NCI-H748 (cell line): ENCODE measurements around the gene CDCP1.
"Not testable (repeated sequence)": the region's sequence is repeated elsewhere in the genome, so short reads cannot be mapped to it uniquely, and the experiment has no call there.

Experiments used
- DNase-seq: peaks from one replicate; lab custom pipeline; 2025; ENCODE audit not compliant: unreplicated experiment; lab: John Stamatoyannopoulos, UW

CDCP1 gene

DNA sequence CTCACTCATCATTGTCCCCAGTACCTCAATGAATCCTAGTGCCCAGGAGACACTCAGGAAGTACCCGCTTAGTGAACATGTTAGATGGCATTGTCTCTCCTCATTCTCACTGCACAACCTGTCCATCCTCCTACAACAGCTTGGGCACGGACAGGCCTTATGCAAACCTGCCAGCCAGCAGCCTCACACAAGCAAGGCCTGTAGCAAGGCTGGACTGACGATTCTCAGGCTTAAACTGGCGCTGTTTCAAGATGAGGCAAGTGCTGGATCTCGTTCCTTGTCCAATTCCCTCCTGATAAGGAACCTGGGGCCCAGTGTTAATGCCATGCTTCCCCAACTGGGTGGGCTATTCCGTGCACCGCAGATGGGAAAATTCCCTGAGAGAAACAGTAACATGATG is 59.0 kb downstream of the CDCP1 start:
- DNase-seq, result no peak

DNA sequence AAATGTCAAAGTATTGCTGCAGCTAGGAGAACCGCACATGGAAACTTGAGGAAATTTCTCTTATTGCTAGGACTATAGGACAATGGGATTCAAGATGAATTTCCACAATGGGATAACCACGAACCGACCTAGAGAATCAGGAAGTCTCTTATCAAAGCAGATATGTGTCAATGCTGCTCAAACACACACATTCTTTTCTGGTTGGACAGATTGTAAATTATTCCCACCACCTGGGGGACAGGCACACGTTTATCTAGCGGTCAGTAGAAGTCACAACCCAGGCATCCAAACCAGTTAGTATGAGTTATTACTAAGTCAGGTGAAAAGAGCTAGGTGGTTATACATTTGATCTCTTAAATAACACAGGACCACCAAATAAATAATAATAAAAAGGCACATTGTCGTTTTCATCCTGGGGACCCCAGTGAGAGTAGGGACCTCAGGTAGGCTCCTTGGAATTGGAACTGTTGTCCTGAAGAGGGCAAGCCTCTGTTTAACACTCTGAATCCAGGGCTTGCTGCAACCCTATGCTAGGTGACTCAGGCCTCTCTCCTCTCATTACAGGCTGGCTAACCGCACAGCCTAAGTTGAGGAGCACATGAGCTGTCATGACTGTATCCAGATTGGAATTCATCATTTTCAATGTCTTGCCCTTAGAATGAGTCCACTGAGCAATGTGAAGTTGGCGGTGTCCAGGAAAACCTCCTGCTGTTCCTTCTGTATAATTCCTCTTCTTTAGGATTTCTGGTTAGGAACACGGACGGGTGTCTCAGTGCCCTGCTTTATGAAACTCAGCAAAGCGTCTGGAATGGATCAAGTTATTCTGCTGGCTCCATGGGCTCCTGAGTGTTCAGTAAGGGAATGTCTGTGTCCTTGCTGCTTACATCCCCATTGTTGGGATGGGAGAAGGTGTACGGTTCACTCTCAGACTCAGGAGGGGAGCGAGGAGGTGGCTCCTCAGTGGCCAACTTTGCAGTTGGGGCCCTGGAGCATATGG is 61.1 kb downstream of the CDCP1 start:
- no peak for DNase-seq

DNA sequence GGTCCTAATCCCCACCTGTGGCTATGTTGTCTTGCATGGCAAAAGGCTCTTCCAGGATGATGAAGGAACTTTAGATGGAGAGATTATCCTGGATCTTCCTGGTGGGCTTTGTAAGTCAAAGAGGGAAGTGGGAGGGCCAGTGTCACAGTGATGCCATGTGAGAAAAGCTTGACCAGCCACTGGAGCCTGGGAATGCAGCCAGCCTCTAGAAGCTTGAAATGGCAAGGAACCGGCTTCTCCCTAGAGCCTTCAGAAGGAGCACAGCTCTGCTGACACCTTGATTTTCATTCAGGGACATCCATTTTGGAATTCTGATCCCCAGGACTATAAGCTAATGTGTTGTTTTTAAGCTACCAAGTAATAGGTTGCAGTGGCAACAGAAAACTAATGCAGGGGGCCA is 61.8 kb downstream of the CDCP1 start:
- no peak for DNase-seq

DNA sequence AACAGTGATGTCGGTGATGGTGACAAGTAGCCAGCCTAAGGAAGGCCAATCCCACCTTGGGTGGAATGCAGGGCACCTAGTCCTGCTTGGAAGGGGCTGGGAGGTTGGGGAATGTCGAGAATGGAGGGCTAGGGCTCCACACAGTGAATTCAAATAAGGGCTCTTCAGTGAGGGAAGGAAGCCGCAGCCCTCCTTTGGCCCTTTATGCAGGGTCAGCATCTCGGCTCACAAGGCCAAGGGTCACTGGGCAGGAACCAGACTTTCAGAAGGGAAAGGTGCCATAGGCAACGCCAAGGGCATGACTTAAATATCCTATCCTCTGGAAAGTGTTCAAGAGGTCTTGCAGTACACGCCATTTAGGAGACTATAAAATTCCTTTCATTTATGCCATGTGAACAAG is 63.2 kb downstream of the CDCP1 start:
- DNase-seq, result no peak

DNA sequence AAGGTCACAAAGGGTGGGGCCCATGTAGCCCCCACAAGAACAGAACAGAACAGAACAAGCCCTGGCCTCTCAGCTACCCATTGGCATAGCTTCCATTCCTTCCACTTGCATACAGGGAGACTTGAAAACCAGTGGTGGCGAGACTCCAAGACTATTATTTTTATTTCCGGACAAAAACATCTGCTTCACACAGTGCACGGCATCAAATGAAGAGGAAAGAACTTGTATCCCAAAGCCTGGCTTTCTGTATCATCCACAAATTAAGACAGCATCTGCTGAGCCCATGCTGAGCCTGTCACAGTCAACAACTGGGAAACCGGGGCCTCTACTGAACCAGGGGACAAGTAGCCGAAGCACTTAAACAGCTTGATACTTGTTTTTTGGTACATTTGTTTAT is 64.0 kb downstream of the CDCP1 start:
- DNase-seq, result no peak

DNA sequence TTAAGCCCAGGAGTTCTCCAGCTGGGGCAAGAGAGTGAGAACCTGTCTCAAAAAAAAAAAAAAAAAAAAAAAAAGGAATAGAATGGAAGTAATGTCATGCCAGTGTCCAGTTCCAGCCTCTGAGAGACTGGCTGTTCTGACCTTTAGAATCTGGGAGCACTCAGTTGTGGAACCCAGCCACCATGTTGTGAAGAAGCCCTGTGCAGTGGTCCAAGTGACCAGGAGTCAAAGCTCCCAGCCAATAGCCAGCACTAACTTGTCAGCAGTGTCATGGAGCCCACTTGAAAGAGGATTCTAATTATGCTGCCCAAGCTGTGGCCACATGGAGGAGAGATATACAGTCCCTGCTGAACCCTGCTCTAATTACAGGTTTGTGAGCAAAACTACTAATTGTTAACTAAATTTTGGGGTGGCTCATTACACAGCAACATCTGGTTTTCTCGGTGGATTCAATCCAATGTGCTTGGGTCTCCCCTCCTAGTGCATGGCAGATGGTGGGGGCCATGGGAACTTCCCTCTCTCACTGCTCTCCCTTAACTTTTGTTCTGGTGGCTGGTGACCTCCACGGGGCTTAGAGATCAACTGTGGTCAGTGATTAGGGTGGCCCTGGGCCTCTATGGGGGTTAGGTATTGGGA is 64.6 kb downstream of the CDCP1 start:
- no peak for DNase-seq

DNA sequence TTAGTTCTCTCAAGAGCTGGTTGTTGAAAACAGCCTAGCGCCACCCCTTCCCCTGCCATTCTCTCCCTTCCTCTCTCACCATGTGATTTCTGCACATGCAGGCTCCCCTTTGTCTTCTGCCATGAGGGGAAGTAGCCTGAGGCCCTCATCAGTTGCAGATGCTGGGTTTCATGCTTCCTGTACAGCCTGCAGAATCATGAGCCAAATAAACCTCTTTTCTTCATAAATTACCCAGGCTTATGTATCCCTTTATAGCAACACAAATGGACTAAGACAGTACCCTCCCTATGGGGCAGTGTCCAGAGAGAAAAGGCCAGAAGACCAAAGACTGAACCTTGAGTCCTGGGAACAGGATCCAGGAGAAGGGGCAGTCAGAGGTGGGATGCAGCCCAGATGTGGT is 65.4 kb downstream of the CDCP1 start:
- no peak for DNase-seq

DNA sequence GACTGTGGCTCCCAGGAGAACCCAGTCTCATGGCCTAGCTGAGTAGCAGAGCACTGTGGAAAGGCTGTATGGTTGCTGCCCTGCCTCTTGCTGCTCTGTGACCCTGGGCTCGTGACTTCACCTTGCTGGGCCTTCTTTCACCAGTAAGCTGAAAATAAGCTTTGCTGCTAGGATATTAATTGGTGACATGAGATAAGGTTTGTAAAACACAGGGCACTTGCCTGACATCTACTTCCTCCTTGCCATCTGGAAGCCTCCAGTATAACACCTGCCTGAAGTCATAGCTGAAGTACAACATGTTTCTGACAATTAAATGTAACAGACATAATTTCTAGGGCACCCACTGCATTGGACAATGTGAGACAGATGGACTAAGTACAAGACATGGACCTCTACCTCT is 66.5 kb downstream of the CDCP1 start:
- DNase-seq, result no peak

DNA sequence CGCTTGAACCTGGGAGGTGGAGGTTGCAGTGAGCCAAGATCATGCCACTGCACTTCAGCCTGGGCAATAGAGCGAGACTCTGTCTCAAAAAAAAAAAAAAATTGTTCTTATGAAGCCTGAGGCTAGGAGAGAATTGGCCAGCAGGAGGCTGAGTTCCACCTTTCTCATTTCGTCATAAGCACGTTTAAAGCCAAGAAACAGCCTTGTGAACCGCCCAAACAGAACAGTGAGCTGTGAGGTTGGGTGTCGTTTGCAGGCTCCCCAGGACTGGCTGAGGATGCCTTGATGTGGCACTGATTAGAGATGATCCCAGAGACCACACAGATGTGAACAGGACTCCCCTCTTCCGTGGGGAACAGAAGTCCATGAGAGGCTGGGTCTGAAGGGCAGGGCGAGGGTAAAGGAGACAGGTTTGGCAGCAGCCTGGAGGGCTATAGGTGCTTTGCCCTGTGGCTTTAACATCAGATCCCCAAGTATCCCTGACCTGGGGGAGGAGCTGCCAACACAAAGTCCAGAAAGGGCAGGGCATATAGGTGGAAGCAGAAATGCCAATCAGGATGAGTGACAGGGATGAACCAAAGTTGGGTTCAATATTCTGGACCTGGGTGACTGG is 67.2 kb downstream of the CDCP1 start:
- no peak for DNase-seq

DNA sequence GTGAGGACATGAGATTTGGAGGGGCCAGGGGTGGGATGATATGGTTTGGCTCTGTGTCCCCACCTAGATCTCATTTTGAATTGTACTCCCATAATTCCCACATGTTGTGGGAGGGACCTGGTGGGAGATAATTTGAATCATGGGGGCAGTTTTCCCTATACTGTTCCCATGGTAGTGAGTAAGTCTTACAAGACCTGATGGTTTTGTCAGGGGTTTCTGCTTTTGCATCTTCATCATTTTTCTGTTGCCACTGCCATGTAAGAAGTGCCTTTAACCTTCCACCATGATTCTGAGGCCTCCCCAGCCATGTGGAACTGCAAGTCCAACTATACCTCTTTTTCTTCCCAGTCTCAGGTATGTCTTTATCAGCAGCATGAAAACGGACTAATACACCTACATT is 67.9 kb downstream of the CDCP1 start:
- not testable (repeated sequence) for DNase-seq

DNA sequence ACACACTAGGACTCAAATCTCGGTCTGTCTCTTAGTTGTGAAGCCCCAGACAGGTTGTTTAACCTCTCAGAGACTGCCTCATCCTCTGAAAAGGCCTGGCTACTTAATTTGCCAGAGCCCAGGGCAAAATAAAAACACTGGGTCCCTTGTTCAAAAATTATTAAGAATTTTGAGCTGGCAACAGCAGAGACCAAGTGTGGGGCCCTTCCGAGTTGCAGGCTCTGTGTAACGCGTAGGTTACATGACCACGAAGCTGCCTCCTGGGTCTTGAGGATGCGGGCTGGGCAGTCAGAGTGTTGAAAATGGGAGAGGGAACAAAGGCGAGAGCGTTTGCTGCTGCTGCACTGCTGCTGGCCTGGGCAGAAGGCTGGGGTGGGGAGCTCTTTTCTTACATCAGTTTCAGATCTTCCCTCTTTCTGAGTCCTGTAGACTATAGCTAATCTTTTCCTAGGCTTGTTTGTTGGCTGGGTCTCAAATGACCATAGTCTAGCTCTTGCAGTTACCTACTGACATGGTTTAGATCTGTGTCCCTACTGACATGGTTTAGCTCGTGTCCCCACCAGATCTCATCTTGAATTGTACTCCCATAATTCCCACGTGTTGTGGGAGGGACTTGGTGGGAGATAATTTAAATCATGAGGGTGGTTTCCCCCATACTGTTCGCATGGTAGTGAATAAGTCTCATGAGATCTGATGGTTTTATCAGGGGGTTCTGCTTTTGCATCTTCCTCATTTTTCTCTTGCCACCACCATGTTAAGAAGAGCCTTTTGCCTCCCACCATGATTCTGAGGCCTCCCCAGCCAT is 70.2 kb downstream of the CDCP1 start:
- DNase-seq, result no peak

DNA sequence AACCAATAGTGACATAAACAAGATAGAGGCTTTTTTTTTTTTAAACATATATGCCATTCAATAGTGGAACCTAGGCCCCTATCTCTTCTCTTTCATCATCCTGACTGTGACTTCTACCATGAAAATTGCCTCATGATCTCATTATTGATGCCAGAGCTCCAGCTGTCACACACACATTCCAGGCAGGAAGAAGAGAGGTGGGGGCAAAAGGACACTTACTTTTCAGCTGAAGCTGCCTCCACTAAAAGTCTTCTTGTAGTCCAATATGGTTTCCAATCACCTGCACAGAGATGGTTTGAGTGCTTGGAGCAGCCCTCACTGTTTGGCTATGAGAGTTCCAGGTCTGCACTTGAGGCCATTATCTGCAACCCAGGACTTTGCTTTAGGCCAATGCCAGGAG is 75.1 kb downstream of the CDCP1 start:
- no peak for DNase-seq

DNA sequence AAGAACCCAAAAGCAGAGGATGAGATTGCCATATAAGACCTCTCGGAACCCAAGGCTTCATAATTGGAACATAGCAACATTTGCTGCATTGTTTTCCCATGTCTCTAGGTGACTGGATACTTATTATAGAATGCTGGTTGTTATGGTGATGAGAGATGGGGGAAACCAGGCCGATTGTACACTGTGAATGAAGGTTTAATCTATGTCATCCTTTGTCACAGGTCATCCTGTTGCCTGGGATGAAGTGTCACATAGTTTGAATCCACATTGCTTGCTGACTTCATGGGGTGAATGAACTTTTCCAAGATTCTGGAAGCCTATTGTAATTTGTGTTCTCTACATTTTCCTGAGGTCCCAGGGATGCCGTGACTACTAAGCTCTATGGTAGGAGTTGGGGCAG is 78.2 kb downstream of the CDCP1 start:
- DNase-seq, result peak; percentile 55

DNA sequence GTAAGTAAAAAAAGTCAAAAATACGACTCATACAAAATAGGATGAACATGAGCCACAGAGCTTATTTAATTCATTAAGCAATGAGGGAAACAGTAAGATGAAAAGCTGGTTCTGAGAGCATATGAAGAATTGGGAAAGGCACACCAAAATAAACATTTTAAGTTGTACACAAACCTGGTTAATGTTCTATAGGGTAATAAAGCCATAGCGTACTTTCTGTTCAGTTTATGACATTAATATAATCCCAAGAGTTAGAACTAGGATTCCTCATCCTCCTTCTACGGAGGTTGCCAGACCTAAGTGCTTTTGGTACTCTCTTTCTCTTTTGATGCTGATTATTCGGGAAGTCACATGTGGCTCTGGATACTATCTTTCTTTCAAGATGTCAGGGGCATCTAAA is 78.7 kb downstream of the CDCP1 start:
- no peak for DNase-seq

DNA sequence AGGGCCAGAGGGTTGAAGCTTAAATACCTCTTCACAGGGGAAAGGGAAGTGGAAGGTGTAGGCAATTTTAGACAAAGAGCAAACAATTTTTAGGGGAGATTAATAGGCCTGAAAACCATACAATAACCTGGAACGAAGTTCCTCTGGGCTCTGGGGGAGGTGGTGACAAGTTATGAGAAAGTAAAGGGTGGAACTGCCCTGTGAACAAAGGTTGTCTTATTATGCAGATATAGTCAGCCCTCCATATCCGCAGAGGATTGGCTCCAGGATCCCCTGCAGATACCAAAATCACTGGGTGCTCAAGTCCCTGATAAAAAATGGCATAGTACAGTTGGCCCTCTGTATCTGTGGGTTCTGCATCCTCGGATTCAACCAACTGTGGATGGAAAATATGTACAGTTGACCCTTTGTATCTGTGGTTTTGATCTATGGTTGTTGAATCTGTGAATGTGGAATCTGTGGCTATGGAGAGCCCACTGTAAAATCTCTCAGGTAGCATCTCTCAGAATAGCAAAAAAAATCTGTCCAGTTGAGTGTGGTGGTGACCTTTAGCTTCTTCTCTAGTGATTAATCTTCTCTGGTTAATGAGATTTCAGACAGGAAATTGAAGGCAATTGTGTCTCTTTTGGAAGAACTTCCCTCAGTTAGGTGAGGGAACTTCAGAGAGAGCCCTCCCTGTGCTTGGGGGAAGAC is 79.9 kb downstream of the CDCP1 start:
- no peak for DNase-seq

DNA sequence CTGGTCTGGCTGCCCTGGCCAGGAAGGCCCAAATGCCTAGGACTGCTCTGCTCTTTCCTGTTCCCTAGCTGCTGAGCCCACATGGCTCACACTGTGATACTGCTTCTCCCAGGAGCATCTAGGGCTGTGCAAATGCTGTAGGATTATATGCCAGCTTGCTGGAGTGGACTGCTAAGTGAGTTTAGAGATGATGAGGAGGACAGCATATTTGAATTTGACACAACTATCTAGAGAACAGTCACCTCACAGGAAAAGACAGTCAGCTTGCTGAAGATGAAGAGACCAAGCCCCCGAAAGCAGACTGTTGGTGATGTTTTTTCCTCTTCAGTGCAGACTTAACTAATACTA is 80.8 kb downstream of the CDCP1 start:
- DNase-seq, result no peak

DNA sequence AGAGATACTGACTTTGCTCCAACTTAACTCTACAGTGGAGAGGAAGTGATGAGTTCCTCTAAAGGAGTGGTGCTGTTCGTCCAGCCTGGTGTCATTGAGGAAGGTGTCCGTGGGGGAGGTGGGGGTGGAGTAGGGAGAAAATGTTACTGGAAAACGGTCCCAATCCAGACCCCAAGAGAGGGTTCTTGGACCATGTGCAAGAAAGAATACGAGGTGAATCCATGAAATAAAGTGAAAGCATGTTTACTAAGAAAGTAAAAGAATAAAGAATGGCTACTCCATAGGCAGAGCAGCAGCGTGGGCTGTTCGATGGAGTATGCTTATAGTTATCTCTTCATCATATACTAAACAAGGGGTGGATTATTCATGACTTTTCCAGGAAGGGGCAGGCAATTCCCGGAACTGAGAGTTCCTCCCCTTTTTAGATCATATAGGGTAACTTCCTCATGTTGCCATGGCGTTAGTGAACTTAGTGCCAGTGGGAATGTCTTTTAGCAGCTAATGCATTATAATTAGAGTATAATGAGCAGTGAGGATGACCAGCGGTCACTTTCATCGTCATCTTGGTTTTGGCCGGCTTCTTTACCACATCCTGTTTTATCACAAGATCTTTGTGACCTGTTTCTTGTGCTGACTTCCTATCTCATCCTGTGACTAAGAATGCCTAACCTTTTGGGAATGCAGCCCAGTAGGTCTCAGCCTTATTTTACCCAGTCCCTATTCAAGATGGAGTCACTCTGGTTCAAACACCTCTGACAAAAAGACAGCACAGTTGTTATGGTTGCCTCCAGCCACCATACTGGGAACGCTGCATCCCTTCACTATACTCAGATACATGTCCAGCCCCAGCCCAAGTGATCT is 81.4 kb downstream of the CDCP1 start:
- no peak for DNase-seq

DNA sequence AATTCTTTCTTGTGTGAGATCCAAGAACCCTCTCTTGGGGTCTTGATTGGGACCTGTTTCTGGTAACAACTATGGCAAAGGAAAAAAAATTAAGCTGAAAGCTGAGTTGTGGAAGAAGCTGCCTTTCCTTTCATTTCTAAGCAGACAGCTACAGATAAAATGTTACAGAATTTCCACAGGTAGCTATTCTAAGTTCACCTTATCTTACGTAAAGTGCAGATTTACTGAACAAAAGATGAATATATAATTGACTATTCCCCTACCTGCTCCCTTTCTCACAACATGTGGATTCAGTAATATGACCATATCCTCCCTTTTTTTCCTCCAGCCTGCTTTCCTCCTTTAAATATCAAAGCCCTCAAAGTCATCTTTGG is 83.5 kb downstream of the CDCP1 start:
- no peak for DNase-seq

DNA sequence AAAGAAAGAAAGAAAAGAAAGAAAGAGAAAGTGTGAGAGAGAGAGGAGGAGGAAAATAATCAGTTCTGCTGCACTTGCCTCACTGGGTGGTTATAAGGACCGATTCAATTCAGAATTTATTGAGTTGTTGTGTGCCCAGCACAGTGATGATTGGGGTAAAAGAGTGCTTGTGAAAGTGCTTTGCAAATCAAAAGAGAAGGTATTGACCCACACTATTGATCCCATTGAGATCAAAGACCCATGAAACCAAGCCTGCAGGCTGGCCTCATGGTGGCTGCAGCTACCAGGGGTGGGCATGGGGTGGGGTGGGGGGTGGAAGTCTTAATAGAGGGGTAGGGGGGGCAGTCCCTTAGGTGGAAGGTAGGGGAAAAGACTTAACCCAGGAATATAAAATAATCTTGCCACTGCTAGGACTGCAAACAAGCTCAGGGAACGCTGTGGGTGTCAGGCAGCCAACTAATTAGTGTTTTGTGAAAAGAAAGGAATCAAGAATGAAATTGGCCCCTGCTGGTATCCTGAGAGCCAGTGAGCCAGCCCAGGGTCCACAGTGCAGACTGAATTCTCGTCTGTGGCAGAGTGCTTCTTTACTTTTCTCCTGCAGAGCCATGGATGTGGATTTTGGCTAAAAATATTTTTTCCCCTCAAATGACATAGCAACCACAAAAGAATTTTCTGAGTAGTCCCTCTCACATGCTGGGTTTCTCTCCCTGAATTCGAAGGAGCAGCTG is 85.8 kb downstream of the CDCP1 start:
- no peak for DNase-seq
